GM12892 (cell line): ENCODE results near the gene CDH10.

Experiments used
- DNase-seq: peaks from one replicate; pipeline ENCODE4 v3.0.0; 2011; ENCODE audit not compliant: insufficient read length
- FAIRE-seq: peaks from 2 replicates; lab custom pipeline; 2011; peaks lifted over from hg19 to GRCh38; lab: Jason Lieb, UNC
- POLR2A ChIP-seq: IDR thresholded peaks from 2 replicates; pipeline ENCODE4 v1.6.1; 2011; ENCODE audit warnings: low read depth, low read length, control low read depth
- POLR2AphosphoS5 ChIP-seq: IDR thresholded peaks from 2 replicates; pipeline ENCODE4 v1.6.1; 2011; ENCODE audit warnings: low read depth, low read length, control low read depth
- TAF1 ChIP-seq: IDR thresholded peaks from 2 replicates; pipeline ENCODE4 v1.6.1; 2011; ENCODE audit warnings: low read depth, mild to moderate bottlenecking, control low read depth, low read length, borderline replicate concordance

Gene CDH10

DNA sequence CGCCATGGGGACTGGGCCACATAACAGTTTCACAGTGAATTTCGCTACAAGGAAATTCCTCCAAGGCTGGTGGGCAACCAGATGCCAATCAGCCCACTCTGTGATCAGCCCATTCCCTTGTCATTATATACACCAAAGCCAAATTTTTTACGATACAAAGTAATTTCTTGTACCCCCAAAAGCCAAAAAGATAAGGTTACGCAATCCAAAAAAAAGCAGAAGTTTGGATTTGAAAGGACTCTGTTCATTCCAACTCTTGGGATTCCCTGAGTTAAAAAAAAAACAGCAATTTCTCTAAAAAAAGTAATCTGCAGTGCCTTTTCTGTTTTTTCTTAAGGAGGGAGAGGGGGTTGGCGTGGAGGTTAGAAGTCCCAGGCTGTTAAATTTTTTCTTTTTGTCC is 166.8 kb downstream of the CDH10 start:
- DNase-seq (no peak), FAIRE-seq (no peak)
- no peak for TF ChIP-seq POLR2AphosphoS5
- TF ChIP-seq POLR2A: no peak
- TF ChIP-seq TAF1: no peak

- FAIRE-seq (no peak), DNase-seq (no peak)
- no peak for TF ChIP-seq POLR2A
- no peak for TF ChIP-seq TAF1
- TF ChIP-seq POLR2AphosphoS5: no peak
Measured at GRCh38 chr5:24475101-24475500, 169.7 kb downstream of the CDH10 start.

DNA sequence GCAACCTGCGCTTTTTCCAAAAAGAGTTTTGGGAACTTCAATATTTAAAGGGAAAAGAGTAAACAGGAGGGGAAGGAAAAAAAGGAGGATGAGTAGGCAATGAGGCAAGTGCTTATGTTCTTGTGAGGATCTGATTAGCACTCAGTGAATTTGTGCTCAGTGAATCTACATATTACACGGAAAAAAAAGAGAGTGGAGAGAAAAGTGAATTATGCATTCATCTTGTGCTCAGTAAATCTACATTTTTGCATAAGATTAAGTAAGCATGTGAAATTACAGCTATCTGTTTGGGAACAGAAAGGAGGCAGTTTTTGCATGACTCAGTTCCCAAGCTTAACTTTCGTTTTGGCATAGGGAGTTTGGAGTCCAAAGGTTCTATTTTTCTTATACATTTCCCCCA is 170.1 kb downstream of the CDH10 start:
- FAIRE-seq: no peak
- no peak for DNase-seq
- TF ChIP-seq POLR2A (no peak), POLR2AphosphoS5 (no peak), TAF1 (no peak)

GRCh38 chr5:24472518-24472917 is 172.3 kb downstream of the CDH10 start:
- FAIRE-seq: no peak
- no peak for TF ChIP-seq POLR2AphosphoS5
- TF ChIP-seq TAF1: no peak
- no peak for DNase-seq

DNA sequence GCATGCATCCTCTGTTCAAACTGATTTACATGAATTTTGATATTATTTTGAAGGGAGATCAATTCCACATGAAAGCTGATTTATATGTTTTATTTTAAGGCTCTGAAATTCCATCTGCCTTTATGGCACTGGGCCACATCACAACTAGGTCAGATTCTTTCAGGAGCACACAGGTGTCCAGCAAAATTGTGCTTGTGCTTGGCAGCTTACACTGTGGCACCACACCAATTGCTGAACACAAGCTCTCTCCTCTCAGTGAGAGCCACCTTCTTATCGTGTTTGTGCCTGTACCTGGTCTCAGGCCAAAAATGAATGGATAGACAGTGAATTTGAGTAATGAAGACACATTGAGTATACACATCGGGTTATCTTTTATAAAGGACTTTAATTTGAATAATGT is 200.4 kb downstream of the CDH10 start:
- DNase-seq (no peak), FAIRE-seq (no peak)
- TF ChIP-seq POLR2AphosphoS5 (no peak), POLR2A (no peak), TAF1 (no peak)

DNA sequence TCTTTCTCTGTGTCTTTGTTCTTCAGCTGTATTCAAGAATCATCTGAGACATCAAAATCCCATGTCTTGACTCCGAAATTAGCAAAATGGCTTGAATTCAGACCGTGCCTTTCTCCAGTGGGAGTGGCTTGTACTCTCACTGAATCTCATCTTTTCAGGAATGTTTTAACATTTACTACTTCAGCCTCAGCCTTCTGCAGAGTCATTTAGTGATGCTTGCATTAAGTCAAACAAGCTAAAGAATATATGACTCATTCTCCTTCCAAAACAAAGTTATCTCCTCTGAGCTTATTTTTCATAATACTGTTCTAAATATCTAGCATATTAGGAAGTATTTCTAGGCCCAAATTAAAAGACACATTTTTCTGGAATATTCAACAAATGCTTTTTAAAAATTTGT is 205.3 kb downstream of the CDH10 start:
- no peak for TF ChIP-seq POLR2A
- no peak for TF ChIP-seq POLR2AphosphoS5
- TF ChIP-seq TAF1: no peak
- DNase-seq (no peak), FAIRE-seq (no peak)
